ENCODE data around the gene PHGDH. TPM values are rescaled to one million over a fixed set of nuclear protein-coding genes. Genes with fewer than 3 reads are reported as not detected.

The PHGDH gene
- total RNA-seq (2021) (373 and 569 TPM in 2 replicates), Bru-seq, nascent RNA (percentile 74 among the genes with signal in this experiment), BruChase-seq, experiment 1, labeled RNA remaining after a 2-hour chase (percentile 49 among the genes with signal in this experiment), BruChase-seq, experiment 2, labeled RNA remaining after a 6-hour chase (percentile 69 among the genes with signal in this experiment)
- long read RNA-seq, transcript PHGDH-208 (12 exons, 2,096 nt) = major isoform, 525 of 610 reads
- long read RNA-seq, partial matches to known transcripts = 56 of 610 reads
- long read RNA-seq, other reads (novel, unspliced or antisense) = 12 of 610 reads

GRCh38 chr1:119711804-119712341, at the start of gene PHGDH:
PHGDH (plus strand) TSS chr1:119711934; CDS start chr1:119712023, 89 bp downstream.
- peak within 1 kb of the TSS; percentile 85 for H3K27ac ChIP-seq
- intact Hi-C loops (cut with micrococcal nuclease; ENCODE audit: unreplicated experiment) = loop anchor here (1.0 to 2.0 kb wide), 5 partner anchors 19 to 99 kb away; partner anchors contain the start of gene ZNF697
- peaks cover 47% of the 10 kb centered on the region for H3K79me2 ChIP-seq (ENCODE audit: low read depth)
- peaks cover 14% of the 10 kb centered on the region; the same call in 1 of the 2 replicates for H3F3A ChIP-seq (ENCODE audit: insufficient read depth, low read depth)
- H3K4me1 ChIP-seq (replicated peaks; ENCODE audit: insufficient read depth) = peaks cover 34% of the 10 kb centered on the region
- peaks cover 29% of the 10 kb centered on the region for H3K36me3 ChIP-seq (ENCODE audit: low read depth)
- BruUV-seq (replicated peaks) = TSS peak; percentile 89
- peak within 1 kb of the TSS; percentile 93 for H3K4me3 ChIP-seq
- H3K27me3 ChIP-seq (ENCODE audit: insufficient read depth, low read depth) = no peaks in the 10 kb centered on the region
- CTCF ChIA-PET = interaction anchor here (0.5 to 0.8 kb wide), 2 partner anchors 19 to 36 kb away, joined by 3 to 4 read pairs; no protein-coding TSS in a partner anchor
- peak within 1 kb of the TSS; percentile 98 for H3K4me2 ChIP-seq
- TF ChIP-seq EZH2 (IDR thresholded peaks at IDR 0.05; ENCODE audit: low read depth) (no peak), CTCF (conservative IDR thresholded peaks at IDR 0.05) (no peak)
- H4K20me1 ChIP-seq (ENCODE audit: insufficient read depth) = peaks cover 26% of the 10 kb centered on the region
- peak within 1 kb of the TSS; percentile 74 for H2AFZ ChIP-seq
- peak; percentile 78 to 89 for DNase-seq
- POLR2A ChIA-PET (ENCODE audit: unreplicated experiment) = interaction anchor here (0.6 to 1.2 kb wide), 7 partner anchors 15 to 1146 kb away, joined by 4 to 42 read pairs (median 7); partner anchors contain the start of gene ZNF697
- H3K9me3 ChIP-seq (ENCODE audit: insufficient read depth, low read depth) = no peaks in the 10 kb centered on the region
- H3K9me2 ChIP-seq (ENCODE audit: insufficient read depth) = no peaks in the 10 kb centered on the region

GRCh38 chr1:119662034-119662437, 49.7 kb upstream of the PHGDH start:
- Histone ChIP-seq H3K27ac (no peak overlapping the region), H3K9me2 (ENCODE audit: insufficient read depth) (no peaks in the 10 kb centered on the region), H3K36me3 (ENCODE audit: low read depth) (no peaks in the 10 kb centered on the region), H3F3A (ENCODE audit: insufficient read depth, low read depth) (peaks cover 8% of the 10 kb centered on the region), H3K4me1 (replicated peaks; ENCODE audit: insufficient read depth) (peaks cover 19% of the 10 kb centered on the region), H3K27me3 (ENCODE audit: insufficient read depth, low read depth) (no peaks in the 10 kb centered on the region), H4K20me1 (ENCODE audit: insufficient read depth) (no peaks in the 10 kb centered on the region), H3K4me2 (no peak overlapping the region), H3K4me3 (no peak overlapping the region), H3K79me2 (ENCODE audit: low read depth) (no peaks in the 10 kb centered on the region), H2AFZ (no peak overlapping the region), H3K9me3 (ENCODE audit: insufficient read depth, low read depth) (no peaks in the 10 kb centered on the region)
- ChIA-PET CTCF (no interaction called here), POLR2A (ENCODE audit: unreplicated experiment) (interaction anchor here (0.7 kb wide), 1 partner anchor 14 kb away, joined by 12 read pairs; the partner anchor contains the start of gene ZNF697)
- DNase-seq = no peak
- TF ChIP-seq CTCF (conservative IDR thresholded peaks at IDR 0.05) (no peak), EZH2 (IDR thresholded peaks at IDR 0.05; ENCODE audit: low read depth) (no peak)
- BruUV-seq (replicated peaks) = no TSS peak
- intact Hi-C loops (cut with micrococcal nuclease; ENCODE audit: unreplicated experiment) = no loop called here

- Histone ChIP-seq H3K4me3 (no peak overlapping the region), H3K36me3 (ENCODE audit: low read depth) (no peaks in the 10 kb centered on the region), H2AFZ (no peak overlapping the region), H3K9me2 (ENCODE audit: insufficient read depth) (no peaks in the 10 kb centered on the region), H3K79me2 (ENCODE audit: low read depth) (no peaks in the 10 kb centered on the region), H3F3A (ENCODE audit: insufficient read depth, low read depth) (peaks cover 8% of the 10 kb centered on the region), H3K9me3 (ENCODE audit: insufficient read depth, low read depth) (no peaks in the 10 kb centered on the region), H3K27ac (no peak overlapping the region), H3K27me3 (ENCODE audit: insufficient read depth, low read depth) (no peaks in the 10 kb centered on the region), H3K4me2 (no peak overlapping the region), H4K20me1 (ENCODE audit: insufficient read depth) (no peaks in the 10 kb centered on the region), H3K4me1 (replicated peaks; ENCODE audit: insufficient read depth) (peaks cover 19% of the 10 kb centered on the region)
- ChIA-PET POLR2A (ENCODE audit: unreplicated experiment) (no interaction called here), CTCF (no interaction called here)
- TF ChIP-seq CTCF (conservative IDR thresholded peaks at IDR 0.05) (no peak), EZH2 (IDR thresholded peaks at IDR 0.05; ENCODE audit: low read depth) (no peak)
- intact Hi-C loops (cut with micrococcal nuclease; ENCODE audit: unreplicated experiment) = no loop called here
- BruUV-seq (replicated peaks) = no TSS peak
- no peak for DNase-seq
These were observed 47.7 kb upstream of the PHGDH start for GRCh38 chr1:119664067-119664466.
